Measurements from ENCODE around the gene TOP1. TPM values are rescaled to one million over a fixed set of nuclear protein-coding genes. Genes with fewer than 3 reads are reported as not detected.

TOP1 gene
- total and polyA plus RNA-seq, 4 donors, result 39.7 to 62.7 (median 51.7) TPM

DNA sequence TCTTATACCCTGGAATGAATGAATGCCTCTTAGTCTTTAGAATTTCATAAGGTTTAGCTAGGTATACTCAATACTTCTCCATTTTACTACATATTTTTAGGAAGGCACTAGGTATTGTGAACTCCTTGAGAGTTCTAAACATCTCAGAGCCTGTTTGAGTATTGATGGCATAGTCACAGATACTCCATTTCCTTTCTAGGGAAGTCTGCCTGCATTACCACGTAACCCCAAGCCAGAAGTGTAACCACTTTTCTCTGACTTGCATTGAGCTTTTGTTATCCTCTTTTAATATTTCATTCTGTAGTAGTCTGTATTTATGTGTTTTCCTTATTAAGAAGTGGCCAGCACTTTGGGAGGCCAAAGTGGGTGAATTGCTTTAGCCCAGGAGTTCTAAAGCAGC lies 12.2 kb downstream of the TOP1 start:
- Histone ChIP-seq H3K36me3 (ENCODE audit: control insufficient read depth in 4 of 4, insufficient read depth in 4 of 4, low read length in 4 of 4) (peaks cover 0 to 2% (median 0%) of the 10 kb centered on the region in 4 donors), H3K9me3 (ENCODE audit: control insufficient read depth in 4 of 4, insufficient read depth in 3 of 4, low read length in 3 of 4) (no peaks in the 10 kb centered on the region), H3K9ac (ENCODE audit: insufficient read depth in 1 of 2, low read length in 2 of 2) (no peak overlapping the region), H3K27me3 (ENCODE audit: control insufficient read depth in 3 of 3, insufficient read depth in 3 of 3, low read length in 2 of 3) (no peaks in the 10 kb centered on the region), H3K4me1 (ENCODE audit: control insufficient read depth in 5 of 5, insufficient read depth in 5 of 5, low read length in 5 of 5) (peaks cover 0 to 31% (median 4%) of the 10 kb centered on the region in 5 donors), H3K27ac (ENCODE audit: low read depth in 1 of 2, low read length in 1 of 2) (no peak overlapping the region), H3K4me3 (no peak overlapping the region)
- TF ChIP-seq, protein P1, sequence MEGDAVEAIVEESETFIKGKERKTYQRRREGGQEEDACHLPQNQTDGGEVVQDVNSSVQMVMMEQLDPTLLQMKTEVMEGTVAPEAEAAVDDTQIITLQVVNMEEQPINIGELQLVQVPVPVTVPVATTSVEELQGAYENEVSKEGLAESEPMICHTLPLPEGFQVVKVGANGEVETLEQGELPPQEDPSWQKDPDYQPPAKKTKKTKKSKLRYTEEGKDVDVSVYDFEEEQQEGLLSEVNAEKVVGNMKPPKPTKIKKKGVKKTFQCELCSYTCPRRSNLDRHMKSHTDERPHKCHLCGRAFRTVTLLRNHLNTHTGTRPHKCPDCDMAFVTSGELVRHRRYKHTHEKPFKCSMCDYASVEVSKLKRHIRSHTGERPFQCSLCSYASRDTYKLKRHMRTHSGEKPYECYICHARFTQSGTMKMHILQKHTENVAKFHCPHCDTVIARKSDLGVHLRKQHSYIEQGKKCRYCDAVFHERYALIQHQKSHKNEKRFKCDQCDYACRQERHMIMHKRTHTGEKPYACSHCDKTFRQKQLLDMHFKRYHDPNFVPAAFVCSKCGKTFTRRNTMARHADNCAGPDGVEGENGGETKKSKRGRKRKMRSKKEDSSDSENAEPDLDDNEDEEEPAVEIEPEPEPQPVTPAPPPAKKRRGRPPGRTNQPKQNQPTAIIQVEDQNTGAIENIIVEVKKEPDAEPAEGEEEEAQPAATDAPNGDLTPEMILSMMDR (IDR thresholded peaks at IDR 0.05; ENCODE audit: control extremely low read depth, extremely low read depth), result no peak
- no peak for ATAC-seq (ENCODE audit: insufficient read depth, low FRiP score)
- WGBS, 2 donors, result 47 to 50% methylated on average over 1 of the region's 1 CpG
- DNase-seq, result no peak

DNA sequence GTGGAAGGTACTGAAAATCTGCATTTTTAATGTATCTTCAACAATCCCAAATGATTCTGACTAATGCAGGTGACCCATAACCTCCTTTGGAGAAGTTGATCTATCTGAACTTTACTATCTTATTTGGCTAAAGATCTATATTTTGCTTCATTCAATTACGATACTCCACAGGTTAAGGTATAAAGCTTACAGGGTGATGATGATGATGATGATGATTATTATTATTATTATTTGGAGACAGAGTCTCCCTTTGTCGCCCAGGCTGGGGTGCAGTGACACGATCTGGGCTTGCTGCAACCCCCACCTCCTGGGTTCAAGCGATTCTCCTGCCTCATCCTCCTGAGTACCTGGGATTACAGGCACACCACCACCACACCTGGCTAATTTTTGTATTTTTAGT lies 13.1 kb downstream of the TOP1 start:
- DNase-seq (no peak), ATAC-seq (ENCODE audit: insufficient read depth, low FRiP score) (no peak)
- 97 to 99% methylated on average over 4 of the region's 4 CpGs for WGBS, 2 donors
- H3K4me1 ChIP-seq (ENCODE audit: control insufficient read depth in 5 of 5, insufficient read depth in 5 of 5, low read length in 5 of 5), result peaks cover 0 to 32% (median 4%) of the 10 kb centered on the region in 5 donors
- TF ChIP-seq, protein P1 (IDR thresholded peaks at IDR 0.05; ENCODE audit: control extremely low read depth, extremely low read depth), result no peak
- H3K4me3 ChIP-seq, result no peak overlapping the region
- no peaks in the 10 kb centered on the region for H3K9me3 ChIP-seq (ENCODE audit: control insufficient read depth in 4 of 4, insufficient read depth in 3 of 4, low read length in 3 of 4)
- H3K27ac ChIP-seq (ENCODE audit: low read depth in 1 of 2, low read length in 1 of 2), result no peak overlapping the region
- peaks cover 0 to 2% (median 0%) of the 10 kb centered on the region in 4 donors for H3K36me3 ChIP-seq (ENCODE audit: control insufficient read depth in 4 of 4, insufficient read depth in 4 of 4, low read length in 4 of 4)
- no peaks in the 10 kb centered on the region for H3K27me3 ChIP-seq (ENCODE audit: control insufficient read depth in 3 of 3, insufficient read depth in 3 of 3, low read length in 2 of 3)
- H3K9ac ChIP-seq (ENCODE audit: insufficient read depth in 1 of 2, low read length in 2 of 2), result no peak overlapping the region

DNA sequence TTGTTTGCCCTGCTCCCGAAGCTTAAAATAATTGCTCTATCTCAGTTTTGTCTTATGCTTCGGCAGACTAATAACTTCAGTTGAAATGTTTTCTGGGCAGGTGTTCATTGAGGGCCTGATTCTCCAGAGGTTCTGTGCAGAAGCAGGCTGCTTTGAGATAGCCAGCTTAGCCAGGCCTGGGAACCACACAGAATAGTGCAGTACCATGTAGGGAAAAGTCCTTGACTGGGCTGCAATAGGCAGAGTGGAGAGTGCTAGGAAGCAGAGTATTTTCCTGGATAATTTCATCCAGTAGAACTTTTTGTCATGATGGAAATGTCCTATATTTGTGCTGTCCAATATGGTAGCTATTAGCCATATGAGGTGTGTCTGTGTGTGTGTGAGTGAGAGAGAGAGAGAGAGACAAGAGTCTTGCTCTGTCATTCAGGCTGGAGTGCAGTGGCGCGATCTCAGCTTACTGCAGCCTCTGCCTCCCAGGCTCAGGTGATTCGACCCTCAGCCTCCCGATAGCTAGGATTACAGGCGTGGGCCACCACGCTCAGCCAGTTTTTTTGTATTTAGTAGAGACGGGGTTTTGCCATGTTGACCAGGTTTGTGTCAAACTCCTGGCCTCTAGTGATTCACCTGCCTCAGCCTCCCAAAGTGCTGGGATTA lies 15.9 kb downstream of the TOP1 start:
- TF ChIP-seq, protein P1 (IDR thresholded peaks at IDR 0.05; ENCODE audit: control extremely low read depth, extremely low read depth), result no peak
- H3K9ac ChIP-seq (ENCODE audit: insufficient read depth in 1 of 2, low read length in 2 of 2), result no peak overlapping the region
- H3K4me1 ChIP-seq (ENCODE audit: control insufficient read depth in 5 of 5, insufficient read depth in 5 of 5, low read length in 5 of 5), result peaks cover 7 to 45% (median 16%) of the 10 kb centered on the region in 5 donors
- no peaks in the 10 kb centered on the region for H3K27me3 ChIP-seq (ENCODE audit: control insufficient read depth in 3 of 3, insufficient read depth in 3 of 3, low read length in 2 of 3)
- 96% methylated on average over 9 of the region's 9 CpGs for WGBS, 2 donors
- H3K27ac ChIP-seq (ENCODE audit: low read depth in 1 of 2, low read length in 1 of 2), result no peak overlapping the region
- no peaks in the 10 kb centered on the region for H3K9me3 ChIP-seq (ENCODE audit: control insufficient read depth in 4 of 4, insufficient read depth in 3 of 4, low read length in 3 of 4)
- DNase-seq (no peak), ATAC-seq (ENCODE audit: insufficient read depth, low FRiP score) (no peak)
- H3K36me3 ChIP-seq (ENCODE audit: control insufficient read depth in 4 of 4, insufficient read depth in 4 of 4, low read length in 4 of 4), result no peaks in the 10 kb centered on the region
- H3K4me3 ChIP-seq, result no peak overlapping the region

DNA sequence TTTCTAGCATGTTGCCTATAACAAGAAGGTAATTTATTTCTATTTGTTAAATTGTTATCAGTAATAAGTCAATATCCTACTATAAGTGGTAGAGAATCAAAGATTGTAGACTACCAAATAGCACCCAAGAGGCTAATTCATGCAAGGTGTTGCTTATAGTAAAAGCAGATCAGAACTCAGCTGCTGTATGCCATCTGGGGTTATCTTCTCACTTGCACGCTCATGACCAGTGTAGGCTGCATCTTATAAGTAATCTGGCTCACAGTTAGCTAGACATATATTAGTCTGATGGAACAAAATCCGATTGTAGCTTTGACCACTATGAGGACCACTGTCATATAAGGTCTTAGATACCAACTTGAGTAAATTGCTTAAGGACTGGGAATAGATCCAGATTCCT lies 17.0 kb downstream of the TOP1 start:
- no peak for DNase-seq
- peaks cover 8 to 54% (median 23%) of the 10 kb centered on the region in 5 donors for H3K4me1 ChIP-seq (ENCODE audit: control insufficient read depth in 5 of 5, insufficient read depth in 5 of 5, low read length in 5 of 5)
- WGBS, 2 donors, result 86 to 95% methylated on average over 2 of the region's 2 CpGs
- no peak overlapping the region for H3K27ac ChIP-seq (ENCODE audit: low read depth in 1 of 2, low read length in 1 of 2)
- no peak overlapping the region for H3K4me3 ChIP-seq
- H3K9me3 ChIP-seq (ENCODE audit: control insufficient read depth in 4 of 4, insufficient read depth in 3 of 4, low read length in 3 of 4), result no peaks in the 10 kb centered on the region
- no peak for ATAC-seq (ENCODE audit: insufficient read depth, low FRiP score)
- no peak overlapping the region for H3K9ac ChIP-seq (ENCODE audit: insufficient read depth in 1 of 2, low read length in 2 of 2)
- H3K36me3 ChIP-seq (ENCODE audit: control insufficient read depth in 4 of 4, insufficient read depth in 4 of 4, low read length in 4 of 4), result no peaks in the 10 kb centered on the region
- TF ChIP-seq, protein P1 (IDR thresholded peaks at IDR 0.05; ENCODE audit: control extremely low read depth, extremely low read depth), result no peak
- H3K27me3 ChIP-seq (ENCODE audit: control insufficient read depth in 3 of 3, insufficient read depth in 3 of 3, low read length in 2 of 3), result no peaks in the 10 kb centered on the region

Measured in lung (tissue), 12 donors.